22Rv1 (cell line): ENCODE results near the gene POU3F1.

Source experiments
- ZFX ChIP-seq: fragments of 450-650 bp; IDR thresholded peaks from 2 replicates; pipeline ENCODE4 v1.6.1; 2017; ENCODE audit warnings: antibody characterized with exemption, borderline replicate concordance
- TF ChIP-seq, protein P1 (sequence below): fragments of 450-650 bp; IDR thresholded peaks from 2 replicates; pipeline ENCODE4 v1.5.1; 2017; ENCODE audit warnings: mild to moderate bottlenecking

DNA sequence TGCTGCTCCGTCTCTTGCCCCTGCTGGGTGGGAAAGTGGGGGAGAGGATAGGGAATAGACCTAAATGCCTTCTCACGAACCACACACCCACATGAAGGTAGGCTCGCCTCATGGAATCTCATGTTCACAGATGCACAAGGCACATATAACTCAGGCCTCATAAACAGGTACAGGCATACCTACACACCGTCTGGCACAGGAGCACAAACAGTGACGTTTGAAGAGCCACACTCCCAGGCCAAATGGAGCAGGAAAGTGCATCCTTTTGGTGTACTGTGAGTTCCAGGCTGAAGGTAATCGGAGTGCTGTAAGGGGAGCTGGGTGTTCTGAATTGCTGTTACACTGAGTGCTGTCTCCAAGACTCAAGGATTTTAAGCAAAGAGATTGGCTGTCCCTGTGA lies 20.9 kb downstream of the POU3F1 start:
- TF ChIP-seq, protein P1, sequence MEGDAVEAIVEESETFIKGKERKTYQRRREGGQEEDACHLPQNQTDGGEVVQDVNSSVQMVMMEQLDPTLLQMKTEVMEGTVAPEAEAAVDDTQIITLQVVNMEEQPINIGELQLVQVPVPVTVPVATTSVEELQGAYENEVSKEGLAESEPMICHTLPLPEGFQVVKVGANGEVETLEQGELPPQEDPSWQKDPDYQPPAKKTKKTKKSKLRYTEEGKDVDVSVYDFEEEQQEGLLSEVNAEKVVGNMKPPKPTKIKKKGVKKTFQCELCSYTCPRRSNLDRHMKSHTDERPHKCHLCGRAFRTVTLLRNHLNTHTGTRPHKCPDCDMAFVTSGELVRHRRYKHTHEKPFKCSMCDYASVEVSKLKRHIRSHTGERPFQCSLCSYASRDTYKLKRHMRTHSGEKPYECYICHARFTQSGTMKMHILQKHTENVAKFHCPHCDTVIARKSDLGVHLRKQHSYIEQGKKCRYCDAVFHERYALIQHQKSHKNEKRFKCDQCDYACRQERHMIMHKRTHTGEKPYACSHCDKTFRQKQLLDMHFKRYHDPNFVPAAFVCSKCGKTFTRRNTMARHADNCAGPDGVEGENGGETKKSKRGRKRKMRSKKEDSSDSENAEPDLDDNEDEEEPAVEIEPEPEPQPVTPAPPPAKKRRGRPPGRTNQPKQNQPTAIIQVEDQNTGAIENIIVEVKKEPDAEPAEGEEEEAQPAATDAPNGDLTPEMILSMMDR, result no peak
- TF ChIP-seq ZFX, result no peak
